IMR-90 (cell line): ENCODE results near the gene DYNLT5.

Experiments
- BHLHE40 ChIP-seq: fragments of 150-350 bp; IDR thresholded peaks from 2 replicates; pipeline ENCODE4 v1.6.1; 2016; ENCODE audit warnings: mild to moderate bottlenecking, low read depth, low read length
- FOS ChIP-seq: fragments of 150-350 bp; IDR thresholded peaks from 2 replicates; pipeline ENCODE4 v1.6.1; 2016; ENCODE audit warnings: low read depth, low read length
- MAFK ChIP-seq: IDR thresholded peaks from 2 replicates; pipeline ENCODE4 v1.6.1; 2012; ENCODE audit warnings: low read depth, low read length, improper control_type of control experiment
- MAZ ChIP-seq: IDR thresholded peaks from 2 replicates; pipeline ENCODE4 v1.6.1; 2012; ENCODE audit warnings: low read depth, mild to moderate bottlenecking, low read length, improper control_type of control experiment, moderate library complexity, borderline replicate concordance
- POLR2A ChIP-seq: IDR thresholded peaks from 2 replicates; pipeline ENCODE4 v1.6.1; 2012; ENCODE audit warnings: mild to moderate bottlenecking, low read depth, low read length
- RAD21 ChIP-seq: IDR thresholded peaks from 2 replicates; pipeline ENCODE4 v1.6.1; 2012; ENCODE audit warnings: low read length, improper control_type of control experiment
- RCOR1 ChIP-seq: IDR thresholded peaks from 2 replicates; pipeline ENCODE4 v1.6.1; 2012; ENCODE audit warnings: mild to moderate bottlenecking, low read length, improper control_type of control experiment; ENCODE audit not compliant: insufficient replicate concordance
- RFX5 ChIP-seq: IDR thresholded peaks from 2 replicates; pipeline ENCODE4 v1.8.0; 2012; ENCODE audit warnings: low read depth, mild to moderate bottlenecking, low read length, moderate library complexity
- SMC3 ChIP-seq: fragments of 150-350 bp; IDR thresholded peaks from 2 replicates; pipeline ENCODE4 v1.6.1; 2016; ENCODE audit warnings: low read depth, mild to moderate bottlenecking, antibody characterized with exemption, low read length, moderate library complexity
- TF ChIP-seq, protein P1 (sequence below): conservative IDR thresholded peaks from 2 replicates; pipeline ENCODE4 v1.5.1; 2012; ENCODE audit warnings: mild to moderate bottlenecking, low read depth, low read length, improper control_type of control experiment
- TF ChIP-seq, protein P2 (sequence below): fragments of 150-350 bp; IDR thresholded peaks from 2 replicates; pipeline ENCODE4 v1.6.1; 2017; ENCODE audit warnings: mild to moderate bottlenecking, antibody characterized with exemption, low read length, low read depth

DNA sequence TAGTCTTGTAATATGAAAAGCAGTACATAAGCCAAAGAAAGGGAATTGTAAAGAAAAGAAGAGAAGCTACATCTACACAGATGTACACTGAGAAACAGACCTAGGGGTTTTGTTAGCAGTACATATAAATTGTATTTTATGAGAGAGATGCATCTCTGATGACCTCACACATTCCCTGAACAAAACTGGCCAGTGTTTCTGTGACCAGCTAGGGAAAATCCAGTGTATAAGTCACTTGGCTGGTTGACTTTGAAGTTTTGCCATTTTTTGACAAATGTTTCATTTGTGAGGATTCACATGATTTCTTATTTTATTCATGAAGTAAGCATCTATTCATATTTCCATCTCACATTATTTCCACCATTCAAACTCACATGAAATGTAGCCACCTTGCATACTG lies 28.3 kb upstream of the DYNLT5 start:
- TF ChIP-seq, protein P1, sequence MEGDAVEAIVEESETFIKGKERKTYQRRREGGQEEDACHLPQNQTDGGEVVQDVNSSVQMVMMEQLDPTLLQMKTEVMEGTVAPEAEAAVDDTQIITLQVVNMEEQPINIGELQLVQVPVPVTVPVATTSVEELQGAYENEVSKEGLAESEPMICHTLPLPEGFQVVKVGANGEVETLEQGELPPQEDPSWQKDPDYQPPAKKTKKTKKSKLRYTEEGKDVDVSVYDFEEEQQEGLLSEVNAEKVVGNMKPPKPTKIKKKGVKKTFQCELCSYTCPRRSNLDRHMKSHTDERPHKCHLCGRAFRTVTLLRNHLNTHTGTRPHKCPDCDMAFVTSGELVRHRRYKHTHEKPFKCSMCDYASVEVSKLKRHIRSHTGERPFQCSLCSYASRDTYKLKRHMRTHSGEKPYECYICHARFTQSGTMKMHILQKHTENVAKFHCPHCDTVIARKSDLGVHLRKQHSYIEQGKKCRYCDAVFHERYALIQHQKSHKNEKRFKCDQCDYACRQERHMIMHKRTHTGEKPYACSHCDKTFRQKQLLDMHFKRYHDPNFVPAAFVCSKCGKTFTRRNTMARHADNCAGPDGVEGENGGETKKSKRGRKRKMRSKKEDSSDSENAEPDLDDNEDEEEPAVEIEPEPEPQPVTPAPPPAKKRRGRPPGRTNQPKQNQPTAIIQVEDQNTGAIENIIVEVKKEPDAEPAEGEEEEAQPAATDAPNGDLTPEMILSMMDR = no peak
- TF ChIP-seq, protein P2, sequence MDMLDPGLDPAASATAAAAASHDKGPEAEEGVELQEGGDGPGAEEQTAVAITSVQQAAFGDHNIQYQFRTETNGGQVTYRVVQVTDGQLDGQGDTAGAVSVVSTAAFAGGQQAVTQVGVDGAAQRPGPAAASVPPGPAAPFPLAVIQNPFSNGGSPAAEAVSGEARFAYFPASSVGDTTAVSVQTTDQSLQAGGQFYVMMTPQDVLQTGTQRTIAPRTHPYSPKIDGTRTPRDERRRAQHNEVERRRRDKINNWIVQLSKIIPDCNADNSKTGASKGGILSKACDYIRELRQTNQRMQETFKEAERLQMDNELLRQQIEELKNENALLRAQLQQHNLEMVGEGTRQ = no peak
- TF ChIP-seq SMC3 (no peak), BHLHE40 (no peak), POLR2A (no peak), MAZ (no peak), RAD21 (no peak), RCOR1 (no peak), RFX5 (no peak), MAFK (no peak), FOS (no peak)
